H1 (cell line): ENCODE data around the gene MMS22L. TPM values are rescaled to one million over a fixed set of nuclear protein-coding genes. Genes with fewer than 3 reads are reported as not detected.

Experiments
- CTCF ChIA-PET: fragments of 300-600 bp; sonication (Branson Sonifier 250); formaldehyde crosslinking; loops from one replicate; lab custom pipeline; 2021; ENCODE audit not compliant: partially characterized antibody; lab: Charles Lee
- POLR2A ChIA-PET: fragments of 300-600 bp; sonication (Branson Sonifier 250); formaldehyde crosslinking; loops from one replicate; lab custom pipeline; 2021; ENCODE audit warnings: inconsistent platforms; ENCODE audit not compliant: partially characterized antibody; lab: Charles Lee
- DNase-seq, 2 experiments: peaks; one replicate each; pipeline versions ENCODE4 v3.0.0 to v3.0.0-alpha.2; 2010 to 2022; ENCODE audit warnings: low spot score in 2 of 2, low read depth in 1 of 2, mixed read lengths in 1 of 2
- FAIRE-seq: peaks from 2 replicates; lab custom pipeline; 2011; peaks lifted over from hg19 to GRCh38; lab: Jason Lieb, UNC
- H2AFZ ChIP-seq: 2 replicates; pipeline ENCODE4 v1.8.1; 2012; ENCODE audit warnings: low read length, inconsistent platforms
- H2AK5ac ChIP-seq: 2 replicates; pipeline ENCODE4 v1.6.1; 2013; ENCODE audit warnings: low read depth, low read length
- H2BK120ac ChIP-seq: replicated peaks from 2 replicates; pipeline ENCODE3; 2013; ENCODE audit warnings: low read depth, low read length, inconsistent platforms
- H2BK12ac ChIP-seq: 2 replicates; pipeline ENCODE4 v1.6.1; 2013; ENCODE audit warnings: low read depth, low read length
- H2BK15ac ChIP-seq: 2 replicates; pipeline ENCODE4 v1.6.1; 2013; ENCODE audit warnings: low read length
- H2BK20ac ChIP-seq: 2 replicates; pipeline ENCODE4 v1.6.1; 2013; ENCODE audit warnings: low read length
- H2BK5ac ChIP-seq: 2 replicates; pipeline ENCODE4 v1.6.1; 2013; ENCODE audit warnings: low read depth, low read length
- H3K14ac ChIP-seq: 2 replicates; pipeline ENCODE4 v1.6.1; 2013; ENCODE audit warnings: inconsistent platforms; ENCODE audit not compliant: insufficient read length
- H3K18ac ChIP-seq: 2 replicates; pipeline ENCODE4 v1.6.1; 2013; ENCODE audit warnings: low read length; ENCODE audit errors: extremely low read depth
- H3K23ac ChIP-seq: 2 replicates; pipeline ENCODE4 v1.6.1; 2013; ENCODE audit warnings: inconsistent platforms; ENCODE audit not compliant: insufficient read length
- H3K23me2 ChIP-seq: 2 replicates; pipeline ENCODE4 v1.6.1; 2013; ENCODE audit warnings: low read depth, low read length
- H3K27ac ChIP-seq: 2 replicates; pipeline ENCODE4 v1.6.1; 2011; ENCODE audit warnings: low read depth, low read length, inconsistent platforms
- H3K27me3 ChIP-seq, 4 experiments: replicated peaks in 1 of 4; 1 replicate in 1 of 4; 2 replicates in 3 of 4; pipeline versions ENCODE4 v1.6.1 to v1.8.1; 2011 to 2013; ENCODE audit warnings: low read length in 3 of 4, mild to moderate bottlenecking in 3 of 4, inconsistent platforms in 2 of 4, mixed read lengths in 2 of 4, moderate library complexity in 1 of 4; ENCODE audit not compliant: control insufficient read depth in 3 of 4, insufficient read depth in 3 of 4; ENCODE audit errors: extremely low read depth in 1 of 4
- H3K36me3 ChIP-seq, 4 experiments: 2 replicates each; pipeline versions ENCODE4 v1.6.1 to v1.8.1; 2011 to 2013; ENCODE audit warnings: mild to moderate bottlenecking in 4 of 4, low read length in 3 of 4, moderate library complexity in 2 of 4, control low read depth in 1 of 4, inconsistent platforms in 1 of 4; ENCODE audit not compliant: insufficient read depth in 4 of 4, control insufficient read depth in 2 of 4
- H3K4ac ChIP-seq: replicated peaks from 2 replicates; pipeline ENCODE3; 2013; ENCODE audit warnings: low read length, low read depth, mixed read lengths, inconsistent platforms; ENCODE audit not compliant: insufficient read length
- H3K4me1 ChIP-seq, 4 experiments: replicated peaks in 1 of 4; 1 replicate in 1 of 4; 2 replicates in 3 of 4; pipeline versions ENCODE4 v1.6.1 to v1.8.1; 2011 to 2013; ENCODE audit warnings: low read length in 3 of 4, inconsistent platforms in 2 of 4, mixed read lengths in 1 of 4; ENCODE audit not compliant: insufficient read depth in 4 of 4, control insufficient read depth in 3 of 4
- H3K4me2 ChIP-seq, 2 experiments: 2 replicates each; pipeline versions ENCODE4 v1.6.1 to v1.8.1; 2011 to 2013; ENCODE audit warnings: low read depth in 2 of 2, low read length in 2 of 2, control low read depth in 1 of 2, inconsistent platforms in 1 of 2, mild to moderate bottlenecking in 1 of 2; ENCODE audit not compliant: insufficient read depth in 1 of 2
- H3K4me3 ChIP-seq, 4 experiments: fragments of 200-600, 300-600 bp in 1 of 4; sonication (generic), shearing (Covaris generic), sonication (Bioruptor Twin) in 1 of 4; 2 replicates each; pipeline versions ENCODE4 v1.5.1 to v1.8.1; 2011 to 2016; ENCODE audit warnings: low read length in 4 of 4, low read depth in 3 of 4, control low read depth in 2 of 4, inconsistent platforms in 2 of 4, mild to moderate bottlenecking in 2 of 4, mixed read lengths in 1 of 4, moderate library complexity in 1 of 4; ENCODE audit not compliant: insufficient read depth in 2 of 4; ENCODE audit errors: extremely low read depth in 1 of 4
- H3K56ac ChIP-seq: replicated peaks from 2 replicates; pipeline ENCODE3; 2013; ENCODE audit warnings: low read depth, mild to moderate bottlenecking, mixed read lengths, low read length, inconsistent platforms; ENCODE audit not compliant: insufficient read length
- H3K79me1 ChIP-seq: 2 replicates; pipeline ENCODE4 v1.6.1; 2013; ENCODE audit warnings: low read depth, low read length, control low read depth
- H3K79me2 ChIP-seq, 2 experiments: 2 replicates each; pipeline versions ENCODE4 v1.6.1 to v1.8.1; 2012 to 2013; ENCODE audit warnings: low read length in 2 of 2, mild to moderate bottlenecking in 2 of 2, inconsistent platforms in 1 of 2; ENCODE audit not compliant: insufficient read depth in 2 of 2, control insufficient read depth in 1 of 2
- H3K9ac ChIP-seq, 4 experiments: replicated peaks in 1 of 4; 1 replicate in 1 of 4; 2 replicates in 3 of 4; pipeline versions ENCODE4 v1.6.1 to v1.8.1; 2011 to 2013; ENCODE audit warnings: low read depth in 3 of 4, low read length in 3 of 4, control low read depth in 2 of 4, mild to moderate bottlenecking in 2 of 4, moderate library complexity in 2 of 4, inconsistent platforms in 1 of 4; ENCODE audit errors: extremely low read depth in 1 of 4
- H3K9me3 ChIP-seq, 2 experiments: 2 replicates each; pipeline versions ENCODE4 v1.6.1 to v1.8.1; 2012 to 2013; ENCODE audit warnings: mild to moderate bottlenecking in 2 of 2, moderate library complexity in 2 of 2, control low read depth in 1 of 2, inconsistent platforms in 1 of 2, low read depth in 1 of 2, low read length in 1 of 2, mixed read lengths in 1 of 2; ENCODE audit not compliant: insufficient read depth in 2 of 2
- H4K20me1 ChIP-seq, 2 experiments: replicated peaks in 1 of 2; 2 replicates each; pipeline versions ENCODE3 to v1.8.1; 2011 to 2013; ENCODE audit warnings: inconsistent platforms in 2 of 2, low read length in 2 of 2, mild to moderate bottlenecking in 1 of 2; ENCODE audit not compliant: insufficient read depth in 2 of 2, control insufficient read depth in 1 of 2
- H4K5ac ChIP-seq: 2 replicates; pipeline ENCODE4 v1.6.1; 2013; ENCODE audit warnings: low read length, low read depth, mixed read lengths, inconsistent platforms; ENCODE audit not compliant: insufficient read length
- H4K8ac ChIP-seq: 2 replicates; pipeline ENCODE4 v1.8.0; 2013; ENCODE audit warnings: mild to moderate bottlenecking, moderate library complexity, low read length, inconsistent platforms; ENCODE audit not compliant: insufficient read depth; ENCODE audit errors: extremely low read depth
- H4K91ac ChIP-seq: replicated peaks from 2 replicates; pipeline ENCODE3; 2013; ENCODE audit warnings: low read length, mixed read lengths, inconsistent platforms; ENCODE audit not compliant: insufficient read length
- FOSL1 ChIP-seq: IDR thresholded peaks from 2 replicates; pipeline ENCODE4 v1.6.1; 2011; ENCODE audit warnings: mild to moderate bottlenecking, low read depth, low read length, moderate library complexity; ENCODE audit not compliant: insufficient read depth
- WGBS, 2 experiments: shearing (Covaris generic) in 1 of 2; methylation state at CpG; one replicate each; pipeline versions ENCODE4 v1.1.6 to v1.1.7; 2013 to 2015; ENCODE audit warnings: low lambda C conversion rate in 2 of 2, mixed read lengths in 2 of 2, inconsistent platforms in 1 of 2, low coverage in 1 of 2, missing lambda C conversion rate in 1 of 2; ENCODE audit not compliant: insufficient replicate concordance in 2 of 2, insufficient coverage in 1 of 2, insufficient read length in 1 of 2; ENCODE audit errors: extremely low coverage in 1 of 2, missing lambda C conversion rate in 1 of 2; 5-methylcytosine and 5-hydroxymethylcytosine counted together
- polyA plus RNA-seq, 7 experiments: library from polyadenylated mRNA; depleted of rRNA in 3 of 7; stranded (reverse) in 5 of 7; unstranded in 2 of 7; fragments of >200 nt in 5 of 7; fragments of 200-250 nt in 2 of 7; gene quantifications; 1 replicate in 5 of 7; 2 replicates in 1 of 7; 4 replicates in 1 of 7; pipeline versions ENCODE4 v1.2.1 to v1.2.3, GENCODE V29; 2011 to 2013; ENCODE audit warnings: missing spikeins in 2 of 7, mixed read lengths in 2 of 7
- total RNA-seq: library from RNA; stranded (reverse); fragmentation: NEBNext Ultra II Directional; extraction: Animal tissue kit (Norgen Biotek cat#: 25700); gene quantifications from 2 replicates; pipeline ENCODE4 v1.2.1, GENCODE V29; 2021

Gene MMS22L
- total and polyA plus RNA-seq, 2 of the 8 experiments (the other 6 are each of a cell fraction or from before 2014, with no cell fraction given): 11.1 to 32.6 TPM

DNA sequence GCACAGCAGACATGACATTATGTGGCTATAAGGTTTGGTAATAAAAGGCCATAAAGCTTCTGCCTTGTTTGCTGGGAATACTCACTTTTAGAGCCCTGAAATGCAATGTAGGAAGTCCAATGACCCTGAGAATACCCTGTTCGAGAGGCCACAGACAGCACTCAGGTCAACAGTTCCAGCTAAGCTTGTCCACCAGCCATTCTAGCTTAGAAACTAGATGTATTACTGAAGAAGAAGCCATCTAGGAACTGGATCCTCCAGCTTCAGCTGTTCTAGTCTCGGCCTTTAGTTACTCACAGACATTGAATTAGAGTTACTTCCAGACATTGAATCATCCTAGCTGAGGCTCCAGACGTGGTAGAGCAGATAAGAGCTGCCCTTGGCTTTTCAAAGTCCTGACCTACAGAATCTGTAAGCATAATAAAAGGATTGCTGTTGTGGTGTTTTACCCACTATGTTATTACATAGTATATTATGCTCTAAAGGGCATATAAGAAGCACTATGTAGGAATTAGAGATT lies 84.9 kb downstream of the MMS22L start:
- Histone ChIP-seq H3K23me2 (no peaks in the 10 kb centered on the region), H3K4ac (no peak overlapping the region), H3K27me3 (no peaks in the 10 kb centered on the region), H3K4me2 (no peak overlapping the region), H2BK5ac (no peak overlapping the region), H3K14ac (no peak overlapping the region), H3K36me3 (peaks cover 0 to 3% (median 2%) of the 10 kb centered on the region in 4 experiments; a peak in 2 of 8 replicates), H2BK120ac (no peak overlapping the region), H2AFZ (no peak overlapping the region), H2BK20ac (no peak overlapping the region), H2AK5ac (no peak overlapping the region), H3K27ac (no peak overlapping the region), H3K56ac (no peak overlapping the region), H3K79me2 (no peaks in the 10 kb centered on the region), H4K20me1 (no peaks in the 10 kb centered on the region), H4K8ac (no peak overlapping the region), H4K5ac (no peak overlapping the region), H3K4me3 (no peak overlapping the region), H3K4me1 (no peaks in the 10 kb centered on the region), H4K91ac (no peak overlapping the region), H3K23ac (no peak overlapping the region), H3K18ac (no peak overlapping the region), H2BK15ac (no peak overlapping the region), H3K9ac (no peak overlapping the region), H3K79me1 (no peaks in the 10 kb centered on the region), H3K9me3 (no peaks in the 10 kb centered on the region), H2BK12ac (no peak overlapping the region)
- FAIRE-seq: no peak
- POLR2A ChIA-PET: no interaction called here
- no peak for DNase-seq
- CTCF ChIA-PET: interaction anchor here (0.8 to 8.0 kb wide), 2 partner anchors 10 to 185 kb away, joined by 3 to 57 read pairs; no protein-coding TSS in a partner anchor
- 87% methylated on average over 3 of the region's 3 CpGs; no CpG with 5 or more reads in 1 of the 2 experiments for WGBS, 2 experiments
- TF ChIP-seq FOSL1: no peak
